Glomerular endothelial cell (primary cell): ENCODE data around the gene ANKRD62. TPM values are rescaled to one million over a fixed set of nuclear protein-coding genes. Genes with fewer than 3 reads are reported as not detected.

Experiments
- DNase-seq: peaks from one replicate; pipeline ENCODE4 v3.0.0-alpha.2; 2011; ENCODE audit warnings: low read depth, low spot score; ENCODE audit errors: extremely low read depth
- total RNA-seq: library from RNA; depleted of rRNA; stranded (reverse); fragments of >200 nt; gene quantifications from 2 replicates; pipeline ENCODE4 v1.2.3, GENCODE V29; 2015

The ANKRD62 gene
- total RNA-seq, 1 donor from 2014 or later: not detected

- DNase-seq: no peak
These were observed 71.6 kb downstream of the ANKRD62 start for GRCh38 chr18:12165038-12165768.

Other genes with a start within 250 kb of the ANKRD62 start
- 47.5 and 57.8 TPM in 2 replicates for gene CHMP1B, start 242.4 kb upstream of the ANKRD62 start, total RNA-seq
- gene MPPE1, start 185.5 kb upstream of the ANKRD62 start, total RNA-seq: 11.4 and 19.8 TPM in 2 replicates
- 2.5 and 2.7 TPM in 2 replicates for gene IMPA2, start 112.3 kb upstream of the ANKRD62 start, total RNA-seq
- 1.4 and 3.5 TPM in 2 replicates for gene CIDEA, start 160.5 kb downstream of the ANKRD62 start, total RNA-seq
- gene TUBB6, start 214.4 kb downstream of the ANKRD62 start, total RNA-seq: 872 and 961 TPM in 2 replicates